Thyroid gland (tissue), 4 donors: Measurements from ENCODE around the gene CELSR2. TPM values are rescaled to one million over a fixed set of nuclear protein-coding genes. Genes with fewer than 3 reads are reported as not detected.

ENCODE experiments used
- DNase-seq, 2 donors: peaks; one replicate each; pipeline ENCODE4 v3.0.0-alpha.2; 2019
- H3K27ac ChIP-seq, 3 donors: fragments of 200-600 bp; sonication (generic); 1 replicate in 2 of 3; 2 replicates in 1 of 3; pipeline ENCODE4 v1.5.1; 2016 to 2019; ENCODE audit warnings: mild to moderate bottlenecking in 1 of 3, moderate library complexity in 1 of 3
- H3K27me3 ChIP-seq: fragments of 200-600 bp; sonication (generic); one replicate; pipeline ENCODE4 v1.5.1; 2019
- H3K36me3 ChIP-seq, 2 donors: fragments of 200-600 bp; sonication (generic); one replicate each; pipeline ENCODE4 v1.5.1; 2016 to 2019
- H3K4me1 ChIP-seq, 2 donors: fragments of 200-600 bp; sonication (generic); one replicate each; pipeline ENCODE4 v1.5.1; 2017 to 2019
- H3K4me3 ChIP-seq, 3 donors: fragments of 200-600 bp; sonication (generic); replicated peaks in 1 of 3; 1 replicate in 2 of 3; 2 replicates in 1 of 3; pipeline ENCODE4 v1.5.1; 2016; ENCODE audit warnings: mild to moderate bottlenecking in 1 of 3
- H3K9me3 ChIP-seq: fragments of 200-600 bp; sonication (generic); one replicate; pipeline ENCODE4 v1.5.1; 2017
- CTCF ChIP-seq, 6 experiments: fragments of 200-600 bp in 3 of 6; fragments of 450-650 bp in 3 of 6; sonication (generic) in 3 of 6; IDR thresholded peaks; one replicate each; pipeline ENCODE4 v1.5.1; 2016 to 2019; ENCODE audit warnings: antibody characterized with exemption in 6 of 6, mild to moderate bottlenecking in 2 of 6, inconsistent platforms in 1 of 6, moderate library complexity in 1 of 6
- POLR2A ChIP-seq, 2 donors: fragments of 450-650 bp; IDR thresholded peaks; one replicate each; pipeline ENCODE4 v1.6.1; 2017; ENCODE audit warnings: antibody characterized with exemption in 2 of 2, mild to moderate bottlenecking in 2 of 2, moderate library complexity in 1 of 2
- WGBS, 2 donors: methylation state at CpG; one replicate each; pipeline ENCODE4 v1.1.5; 2017; 5-methylcytosine and 5-hydroxymethylcytosine counted together
- intact Hi-C: fragments of 100-400 bp; cut with DNase I; formaldehyde crosslinking; loops from one replicate; pipeline ENCODE4 v1.15.1; 2023
- total RNA-seq, 4 donors: library from RNA; depleted of rRNA; stranded (reverse); fragments of >200 nt; gene quantifications; one replicate each; pipeline ENCODE4 v1.2.3, GENCODE V29; 2016

The CELSR2 gene
- total RNA-seq, 4 donors from 2014 or later: 23.5 to 54.9 (median 47.6) TPM

GRCh38 chr1:109271458-109271857, 22.1 kb downstream of the CELSR2 start:
- Histone ChIP-seq H3K4me1 (peaks cover 24% of the 10 kb centered on the region in 2 donors), H3K36me3 (peaks cover 12 to 24% of the 10 kb centered on the region in 2 donors), H3K4me3 (no peak overlapping the region), H3K9me3 (no peaks in the 10 kb centered on the region), H3K27ac (no peak overlapping the region), H3K27me3 (no peaks in the 10 kb centered on the region)
- no peak for DNase-seq
- WGBS, 2 donors: 89 to 96% methylated on average over 6 of the region's 6 CpGs
- intact Hi-C loops: no loop called here
- TF ChIP-seq CTCF (IDR thresholded peaks at IDR 0.05) (no peak), POLR2A (IDR thresholded peaks at IDR 0.05) (no peak)

- intact Hi-C loops: no loop called here
- Histone ChIP-seq H3K27me3 (no peaks in the 10 kb centered on the region), H3K27ac (peak overlapping the region in 1 of 3 donors; percentile 12), H3K4me1 (peaks cover 30 to 32% of the 10 kb centered on the region in 2 donors), H3K36me3 (peaks cover 12 to 24% of the 10 kb centered on the region in 2 donors), H3K4me3 (no peak overlapping the region), H3K9me3 (no peaks in the 10 kb centered on the region)
- TF ChIP-seq POLR2A (IDR thresholded peaks at IDR 0.05) (no peak), CTCF (IDR thresholded peaks at IDR 0.05) (no peak)
- 87 to 97% methylated on average over 11 to 13 of the region's 13 CpGs for WGBS, 2 donors
- DNase-seq: no peak
Measured at GRCh38 chr1:109272021-109272799, 22.9 kb downstream of the CELSR2 start.

- no peaks in the 10 kb centered on the region for H3K27me3 ChIP-seq
- peak overlapping the region in 2 of 3 donors; percentile 94 to 96 for H3K27ac ChIP-seq
- intact Hi-C loops: no loop called here
- H3K4me3 ChIP-seq: no peak overlapping the region
- no peaks in the 10 kb centered on the region for H3K9me3 ChIP-seq
- WGBS, 2 donors: 87 to 94% methylated on average over 5 to 8 of the region's 16 CpGs
- TF ChIP-seq CTCF (IDR thresholded peaks at IDR 0.05) (no peak), POLR2A (IDR thresholded peaks at IDR 0.05) (no peak)
- peaks cover 12 to 17% of the 10 kb centered on the region in 2 donors for H3K36me3 ChIP-seq
- no peak for DNase-seq
- H3K4me1 ChIP-seq: peaks cover 35 to 39% of the 10 kb centered on the region in 2 donors
Measured at GRCh38 chr1:109272831-109273547, 23.6 kb downstream of the CELSR2 start.

- Histone ChIP-seq H3K27ac (peak overlapping the region; percentile 80 to 96 (median 94)), H3K4me1 (peaks cover 40 to 45% of the 10 kb centered on the region in 2 donors), H3K36me3 (peaks cover 12 to 14% of the 10 kb centered on the region in 2 donors), H3K9me3 (no peaks in the 10 kb centered on the region), H3K4me3 (no peak overlapping the region), H3K27me3 (no peaks in the 10 kb centered on the region)
- intact Hi-C loops: no loop called here
- DNase-seq: no peak
- TF ChIP-seq CTCF (IDR thresholded peaks at IDR 0.05) (no peak), POLR2A (IDR thresholded peaks at IDR 0.05) (no peak)
- 81 to 89% methylated on average over 18 to 21 of the region's 30 CpGs for WGBS, 2 donors
Measured at GRCh38 chr1:109273570-109274288, 24.4 kb downstream of the CELSR2 start.
